DOHH2 (cell line): ENCODE data around the gene POU2F1.

Source experiments
- EZH2phosphoT487 ChIP-seq: fragments of 200-600 bp; sonication (generic); IDR thresholded peaks from 2 replicates; pipeline ENCODE4 v1.6.1; 2017; ENCODE audit warnings: borderline replicate concordance, mild to moderate bottlenecking, antibody characterized with exemption, low read length, moderate library complexity, mixed read lengths
- TF ChIP-seq, protein P1 (sequence below): fragments of 200-600 bp; sonication (generic); IDR thresholded peaks from one replicate; pipeline ENCODE4 v1.5.1; 2014; ENCODE audit warnings: antibody characterized with exemption, mild to moderate bottlenecking, low read depth, low read length; ENCODE audit not compliant: poor library complexity, severe bottlenecking

DNA sequence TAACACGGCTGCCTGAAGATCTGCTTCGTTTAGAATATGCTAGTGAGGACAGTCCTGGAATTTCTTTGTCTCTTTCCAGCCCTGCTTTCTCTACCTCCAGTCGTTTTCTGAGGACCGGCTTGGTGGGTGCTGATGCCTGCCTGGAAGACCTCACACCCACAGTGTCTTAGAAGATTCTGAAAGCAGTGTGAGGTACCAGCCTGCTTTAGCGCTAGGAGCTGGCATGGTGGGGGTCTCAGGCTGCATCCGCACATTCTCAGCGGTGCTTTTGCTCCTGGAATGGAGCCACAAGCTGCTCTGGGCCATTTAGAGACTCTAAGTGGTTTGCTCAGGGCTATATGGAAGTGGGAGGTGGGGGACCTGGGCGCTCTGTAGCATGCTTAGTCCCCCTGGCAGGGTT lies 236.2 kb downstream of the POU2F1 start:
- TF ChIP-seq, protein P1, sequence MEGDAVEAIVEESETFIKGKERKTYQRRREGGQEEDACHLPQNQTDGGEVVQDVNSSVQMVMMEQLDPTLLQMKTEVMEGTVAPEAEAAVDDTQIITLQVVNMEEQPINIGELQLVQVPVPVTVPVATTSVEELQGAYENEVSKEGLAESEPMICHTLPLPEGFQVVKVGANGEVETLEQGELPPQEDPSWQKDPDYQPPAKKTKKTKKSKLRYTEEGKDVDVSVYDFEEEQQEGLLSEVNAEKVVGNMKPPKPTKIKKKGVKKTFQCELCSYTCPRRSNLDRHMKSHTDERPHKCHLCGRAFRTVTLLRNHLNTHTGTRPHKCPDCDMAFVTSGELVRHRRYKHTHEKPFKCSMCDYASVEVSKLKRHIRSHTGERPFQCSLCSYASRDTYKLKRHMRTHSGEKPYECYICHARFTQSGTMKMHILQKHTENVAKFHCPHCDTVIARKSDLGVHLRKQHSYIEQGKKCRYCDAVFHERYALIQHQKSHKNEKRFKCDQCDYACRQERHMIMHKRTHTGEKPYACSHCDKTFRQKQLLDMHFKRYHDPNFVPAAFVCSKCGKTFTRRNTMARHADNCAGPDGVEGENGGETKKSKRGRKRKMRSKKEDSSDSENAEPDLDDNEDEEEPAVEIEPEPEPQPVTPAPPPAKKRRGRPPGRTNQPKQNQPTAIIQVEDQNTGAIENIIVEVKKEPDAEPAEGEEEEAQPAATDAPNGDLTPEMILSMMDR = no peak
- TF ChIP-seq EZH2phosphoT487 = no peak
